Esophagus (tissue), 2 donors: ENCODE data around the gene SPRED2. TPM values are rescaled to one million over a fixed set of nuclear protein-coding genes. Genes with fewer than 3 reads are reported as not detected.
A peak's percentile ranks its signal among the peaks of the same experiment; 100 is the strongest.

ENCODE experiments used
- H3K27ac ChIP-seq, 2 donors: one replicate each; pipeline ENCODE4 v1.5.1; 2013; ENCODE audit warnings: low read depth in 2 of 2, mild to moderate bottlenecking in 2 of 2, inconsistent platforms in 1 of 2, low read length in 1 of 2, moderate library complexity in 1 of 2
- H3K27me3 ChIP-seq, 2 donors: one replicate each; pipeline ENCODE4 v1.6.1; 2013; ENCODE audit warnings: low read length in 2 of 2, control low read depth in 1 of 2, mild to moderate bottlenecking in 1 of 2; ENCODE audit not compliant: insufficient read depth in 2 of 2, control insufficient read depth in 1 of 2
- H3K36me3 ChIP-seq, 2 donors: one replicate each; pipeline ENCODE4 v1.6.1; 2013; ENCODE audit warnings: low read length in 1 of 2; ENCODE audit not compliant: control insufficient read depth in 2 of 2, insufficient read depth in 2 of 2
- H3K4me1 ChIP-seq, 2 donors: one replicate each; pipeline ENCODE4 v1.6.1; 2013; ENCODE audit warnings: low read length in 1 of 2; ENCODE audit not compliant: control insufficient read depth in 2 of 2, insufficient read depth in 2 of 2
- H3K4me3 ChIP-seq, 2 donors: one replicate each; pipeline ENCODE4 v1.5.1; 2013; ENCODE audit warnings: low read length in 2 of 2, mild to moderate bottlenecking in 2 of 2, low read depth in 1 of 2, moderate library complexity in 1 of 2
- H3K9me3 ChIP-seq, 2 donors: one replicate each; pipeline ENCODE4 v1.6.1; 2013; ENCODE audit warnings: mild to moderate bottlenecking in 2 of 2, low read depth in 1 of 2, low read length in 1 of 2, moderate library complexity in 1 of 2; ENCODE audit not compliant: control insufficient read depth in 2 of 2, insufficient read depth in 1 of 2
- WGBS, 2 donors: extraction: QIAGEN DNeasy Blood & Tissue Kit; methylation state at CpG; one replicate each; pipeline ENCODE4 v1.1.7; 2013; 5-methylcytosine and 5-hydroxymethylcytosine counted together
- polyA plus RNA-seq, 2 donors: library from polyadenylated mRNA; stranded (reverse); fragments of 200-250 nt; gene quantifications; one replicate each; pipeline ENCODE4 v1.2.3, GENCODE V29; 2013
- donor health status: healthy with polysubstance abuse.
- donor health status: Bipolar disorder and iron deficiency.

Gene SPRED2
- polyA plus RNA-seq, 2 donors: 6.4 to 7.6 TPM

- Histone ChIP-seq H3K4me3 (no peak overlapping the region), H3K36me3 (no peaks in the 10 kb centered on the region), H3K9me3 (peaks cover 0 to under 1% of the 10 kb centered on the region in 2 donors), H3K4me1 (no peaks in the 10 kb centered on the region), H3K27ac (no peak overlapping the region), H3K27me3 (no peaks in the 10 kb centered on the region)
- WGBS, 2 donors: 51 to 52% methylated on average over 3 of the region's 3 CpGs
Measured at GRCh38 chr2:65434592-65435241, 2.3 kb upstream of the SPRED2 start.

GRCh38 chr2:65431421-65432226 lies 775 bp downstream of the SPRED2 start:
- H3K4me1 ChIP-seq: no peaks in the 10 kb centered on the region
- peak overlapping the region; percentile 86 to 87 for H3K27ac ChIP-seq
- H3K27me3 ChIP-seq: no peaks in the 10 kb centered on the region
- H3K4me3 ChIP-seq: peak overlapping the region; percentile 85 to 90
- no peaks in the 10 kb centered on the region for H3K9me3 ChIP-seq
- no peaks in the 10 kb centered on the region for H3K36me3 ChIP-seq
- WGBS, 2 donors: 1% methylated on average over 60 to 71 of the region's 71 CpGs

- WGBS, 2 donors: 0% methylated on average over 65 to 95 of the region's 95 CpGs
- Histone ChIP-seq H3K27me3 (no peaks in the 10 kb centered on the region), H3K4me1 (no peaks in the 10 kb centered on the region), H3K4me3 (peak overlapping the region; percentile 85 to 90), H3K9me3 (no peaks in the 10 kb centered on the region), H3K27ac (peak overlapping the region; percentile 86 to 87), H3K36me3 (no peaks in the 10 kb centered on the region)
Measured at GRCh38 chr2:65430603-65431420, 1.6 kb downstream of the SPRED2 start.

GRCh38 chr2:65429786-65430602 lies 2.4 kb downstream of the SPRED2 start:
- Histone ChIP-seq H3K4me3 (peak overlapping the region; percentile 85 to 90), H3K27me3 (no peaks in the 10 kb centered on the region), H3K36me3 (no peaks in the 10 kb centered on the region), H3K27ac (peak overlapping the region; percentile 24 to 87), H3K9me3 (no peaks in the 10 kb centered on the region), H3K4me1 (no peaks in the 10 kb centered on the region)
- WGBS, 2 donors: 26 to 29% methylated on average over 17 of the region's 17 CpGs

GRCh38 chr2:65427532-65427931 lies 4.9 kb downstream of the SPRED2 start:
- no peaks in the 10 kb centered on the region for H3K9me3 ChIP-seq
- H3K36me3 ChIP-seq: no peaks in the 10 kb centered on the region
- 74 to 76% methylated on average over 2 of the region's 2 CpGs for WGBS, 2 donors
- H3K27me3 ChIP-seq: no peaks in the 10 kb centered on the region
- no peaks in the 10 kb centered on the region for H3K4me1 ChIP-seq
- H3K27ac ChIP-seq: no peak overlapping the region
- H3K4me3 ChIP-seq: no peak overlapping the region

- no peak overlapping the region for H3K27ac ChIP-seq
- H3K4me3 ChIP-seq: no peak overlapping the region
- no peaks in the 10 kb centered on the region for H3K27me3 ChIP-seq
- no peaks in the 10 kb centered on the region for H3K36me3 ChIP-seq
- no peaks in the 10 kb centered on the region for H3K9me3 ChIP-seq
- 62 to 72% methylated on average over 2 of the region's 2 CpGs for WGBS, 2 donors
- no peaks in the 10 kb centered on the region for H3K4me1 ChIP-seq
Measured at GRCh38 chr2:65425276-65425675, 7.1 kb downstream of the SPRED2 start.

- 64 to 80% methylated on average over 3 of the region's 3 CpGs for WGBS, 2 donors
- Histone ChIP-seq H3K9me3 (no peaks in the 10 kb centered on the region), H3K36me3 (no peaks in the 10 kb centered on the region), H3K27ac (no peak overlapping the region), H3K27me3 (no peaks in the 10 kb centered on the region), H3K4me1 (no peaks in the 10 kb centered on the region), H3K4me3 (no peak overlapping the region)
Measured at GRCh38 chr2:65424391-65424790, 8.0 kb downstream of the SPRED2 start.

GRCh38 chr2:65421432-65421748 lies 11.0 kb downstream of the SPRED2 start:
- no peak overlapping the region for H3K27ac ChIP-seq

More at GRCh38 chr2:65421432-65421748, 11.0 kb downstream of the SPRED2 start:
- Histone ChIP-seq H3K4me1 (no peaks in the 10 kb centered on the region), H3K9me3 (no peaks in the 10 kb centered on the region), H3K36me3 (no peaks in the 10 kb centered on the region), H3K4me3 (no peak overlapping the region), H3K27me3 (no peaks in the 10 kb centered on the region)
- 74 to 82% methylated on average over 1 of the region's 1 CpG for WGBS, 2 donors
